Measurements from ENCODE around the gene VASN.
A peak's percentile ranks its signal among the peaks of the same experiment; 100 is the strongest.
"Not testable (repeated sequence)": the region's sequence is repeated elsewhere in the genome, so short reads cannot be mapped to it uniquely, and the experiment has no call there.

The VASN gene

GRCh38 chr16:4386451-4386805 lies 14.8 kb downstream of the VASN start:
- DNase-seq: no peak

GRCh38 chr16:4386951-4387565 lies 15.4 kb downstream of the VASN start:
- no peak for DNase-seq

GRCh38 chr16:4387781-4388180 lies 16.1 kb downstream of the VASN start:
- DNase-seq: no peak

GRCh38 chr16:4388271-4389021 lies 16.8 kb downstream of the VASN start:
- no peak for DNase-seq

- DNase-seq: no peak
Observed at GRCh38 chr16:4389051-4389955, 17.7 kb downstream of the VASN start.

GRCh38 chr16:4390266-4391260 lies 18.9 kb downstream of the VASN start:
- DNase-seq: no peak

GRCh38 chr16:4391631-4392381 lies 20.2 kb downstream of the VASN start:
- no peak for DNase-seq

GRCh38 chr16:4392382-4393239 lies 21.0 kb downstream of the VASN start:
- DNase-seq: no peak

- no peak for DNase-seq
Observed at GRCh38 chr16:4393240-4393600, 21.6 kb downstream of the VASN start.

- not testable (repeated sequence) for DNase-seq
Observed at GRCh38 chr16:4393850-4394249, 22.2 kb downstream of the VASN start.

GRCh38 chr16:4395055-4395726 lies 23.5 kb downstream of the VASN start:
- DNase-seq: no peak

GRCh38 chr16:4399001-4399730 lies 27.5 kb downstream of the VASN start:
- no peak for DNase-seq

GRCh38 chr16:4401094-4401501 lies 29.4 kb downstream of the VASN start:
- DNase-seq: no peak

- no peak for DNase-seq
Observed at GRCh38 chr16:4401510-4401909, 29.9 kb downstream of the VASN start.

- DNase-seq: peak; percentile 81
Observed at GRCh38 chr16:4402439-4403132, 30.9 kb downstream of the VASN start.

- DNase-seq: no peak
Observed at GRCh38 chr16:4403133-4403949, 31.7 kb downstream of the VASN start.

- peak; percentile 36 for DNase-seq
Observed at GRCh38 chr16:4404247-4404966, 32.8 kb downstream of the VASN start.
